ENCODE results near the gene CYB5R3. TPM values are rescaled to one million over a fixed set of nuclear protein-coding genes. Genes with fewer than 3 reads are reported as not detected.

Gene CYB5R3
- polyA plus RNA-seq, 3 donors: 49.7 to 76.4 (median 54.0) TPM

- H3K4me3 Mint-ChIP-seq: peak overlapping the region in 1 of 2 donors; percentile 74
Measured at GRCh38 chr22:42587588-42588175, 61.5 kb downstream of the CYB5R3 start.

GRCh38 chr22:42586381-42586780 lies 62.8 kb downstream of the CYB5R3 start:
- peak; percentile 7 to 65 (median 28) for DNase-seq
- peaks cover 56% of the 10 kb centered on the region for H3K4me1 Mint-ChIP-seq
- H3K4me1 ChIP-seq (ENCODE audit: control insufficient read depth in 1 of 2, insufficient read depth in 2 of 2, low read length in 2 of 2): peaks cover 44 to 60% of the 10 kb centered on the region in 2 donors
- H3K36me3 ChIP-seq (replicated peaks in 1 of 2; ENCODE audit: control insufficient read depth in 1 of 2, insufficient read depth in 2 of 2, low read length in 2 of 2): peaks cover 45 to 57% of the 10 kb centered on the region in 2 donors
- 13% methylated on average over 3 of the region's 4 CpGs for WGBS (ENCODE audit: insufficient coverage)
- no peak for TF ChIP-seq CTCF (IDR thresholded peaks at IDR 0.05)
- H3K27me3 Mint-ChIP-seq (ENCODE audit: low read depth in 3 of 3): peaks cover 0 to 2% (median 2%) of the 10 kb centered on the region in 3 donors
- intact Hi-C loops (cut with micrococcal nuclease): no loop called here
- peak overlapping the region; percentile 50 to 77 for H3K27ac ChIP-seq (ENCODE audit: low read depth in 1 of 2, low read length in 2 of 2)
- peak overlapping the region; percentile 84 to 93 (median 91) for H3K27ac Mint-ChIP-seq
- H3K79me2 ChIP-seq (ENCODE audit: insufficient read depth, low read length): peaks cover 19% of the 10 kb centered on the region
- H3K9me3 ChIP-seq (replicated peaks in 1 of 2; ENCODE audit: control insufficient read depth in 1 of 2, insufficient read depth in 1 of 2, low read length in 2 of 2): no peaks in the 10 kb centered on the region
- peaks cover 45 to 76% of the 10 kb centered on the region in 2 donors for H3K36me3 Mint-ChIP-seq
- no peak overlapping the region for H3K9ac ChIP-seq (ENCODE audit: insufficient read depth, low read length, poor library complexity, severe bottlenecking)
- H3K9me3 Mint-ChIP-seq: no peaks in the 10 kb centered on the region
- no peak overlapping the region for H2AFZ ChIP-seq (ENCODE audit: insufficient read depth, low read depth, low read length, poor library complexity, severe bottlenecking)
- peak overlapping the region; percentile 25 to 76 for H3K4me3 Mint-ChIP-seq
- H3K27me3 ChIP-seq (ENCODE audit: control insufficient read depth in 2 of 2, insufficient read depth in 2 of 2, low read length in 2 of 2): no peaks in the 10 kb centered on the region
- H3K4me3 ChIP-seq (replicated peaks in 1 of 3; ENCODE audit: low read depth in 2 of 3, low read length in 3 of 3): peak overlapping the region in 1 of 3 experiments; percentile 62
- peaks cover 30% of the 10 kb centered on the region for H4K20me1 ChIP-seq (ENCODE audit: insufficient read depth, low read length)
- H3K4me2 ChIP-seq (replicated peaks; ENCODE audit: extremely low read depth, low read length, poor library complexity, severe bottlenecking): peak overlapping the region; percentile 60

More at GRCh38 chr22:42587588-42588175, 61.5 kb downstream of the CYB5R3 start:
- H3K4me1 Mint-ChIP-seq: peaks cover 48% of the 10 kb centered on the region
- DNase-seq: peak; percentile 27 to 69 (median 68)
- peaks cover 58 to 85% of the 10 kb centered on the region in 2 donors for H3K36me3 Mint-ChIP-seq
- peak overlapping the region; percentile 19 for H2AFZ ChIP-seq (ENCODE audit: insufficient read depth, low read depth, low read length, poor library complexity, severe bottlenecking)
- 0% methylated on average over 1 of the region's 5 CpGs for WGBS (ENCODE audit: insufficient coverage)
- no peaks in the 10 kb centered on the region for H3K9me3 Mint-ChIP-seq
- peak overlapping the region; percentile 60 for H3K4me2 ChIP-seq (replicated peaks; ENCODE audit: extremely low read depth, low read length, poor library complexity, severe bottlenecking)
- H3K27ac Mint-ChIP-seq: peak overlapping the region; percentile 71 to 92 (median 89)
- H3K4me1 ChIP-seq (ENCODE audit: control insufficient read depth in 1 of 2, insufficient read depth in 2 of 2, low read length in 2 of 2): peaks cover 39 to 48% of the 10 kb centered on the region in 2 donors
- H3K27ac ChIP-seq (ENCODE audit: low read depth in 1 of 2, low read length in 2 of 2): peak overlapping the region; percentile 50 to 77
- H3K4me3 ChIP-seq (replicated peaks in 1 of 3; ENCODE audit: low read depth in 2 of 3, low read length in 3 of 3): peak overlapping the region in 1 of 3 experiments; percentile 62
- peaks cover 57 to 67% of the 10 kb centered on the region in 2 donors for H3K36me3 ChIP-seq (replicated peaks in 1 of 2; ENCODE audit: control insufficient read depth in 1 of 2, insufficient read depth in 2 of 2, low read length in 2 of 2)
- no peak overlapping the region for H3K9ac ChIP-seq (ENCODE audit: insufficient read depth, low read length, poor library complexity, severe bottlenecking)
- TF ChIP-seq CTCF (IDR thresholded peaks at IDR 0.05): no peak
- H3K27me3 ChIP-seq (ENCODE audit: control insufficient read depth in 2 of 2, insufficient read depth in 2 of 2, low read length in 2 of 2): no peaks in the 10 kb centered on the region
- peaks cover 0 to 2% (median 2%) of the 10 kb centered on the region in 3 donors for H3K27me3 Mint-ChIP-seq (ENCODE audit: low read depth in 3 of 3)
- H3K9me3 ChIP-seq (replicated peaks in 1 of 2; ENCODE audit: control insufficient read depth in 1 of 2, insufficient read depth in 1 of 2, low read length in 2 of 2): no peaks in the 10 kb centered on the region
- H3K79me2 ChIP-seq (ENCODE audit: insufficient read depth, low read length): peaks cover 23% of the 10 kb centered on the region
- peaks cover 42% of the 10 kb centered on the region for H4K20me1 ChIP-seq (ENCODE audit: insufficient read depth, low read length)
- intact Hi-C loops (cut with micrococcal nuclease): no loop called here
